ENCODE results near the gene HDAC7.

DNA sequence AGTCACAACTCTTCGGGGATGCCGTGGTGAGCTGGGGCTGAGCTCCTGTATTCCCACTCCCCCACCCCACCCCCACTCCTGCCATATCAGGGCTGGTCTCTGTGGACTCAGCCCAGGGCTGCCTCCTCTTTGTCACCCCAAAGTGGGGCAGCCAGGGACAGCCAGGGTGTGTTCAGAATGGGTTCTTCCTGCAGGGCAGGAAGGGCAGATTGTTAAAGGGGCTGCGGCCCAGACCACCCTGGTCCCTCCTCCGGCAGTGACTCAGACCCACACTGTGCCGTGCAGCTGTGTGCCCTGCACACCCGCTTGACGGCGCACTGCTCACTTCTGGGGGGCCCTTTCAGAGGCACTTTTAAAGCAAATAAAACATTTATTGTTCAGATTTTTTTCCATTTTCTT is 37.3 kb downstream of the HDAC7 start:
- TF ChIP-seq, protein P1, sequence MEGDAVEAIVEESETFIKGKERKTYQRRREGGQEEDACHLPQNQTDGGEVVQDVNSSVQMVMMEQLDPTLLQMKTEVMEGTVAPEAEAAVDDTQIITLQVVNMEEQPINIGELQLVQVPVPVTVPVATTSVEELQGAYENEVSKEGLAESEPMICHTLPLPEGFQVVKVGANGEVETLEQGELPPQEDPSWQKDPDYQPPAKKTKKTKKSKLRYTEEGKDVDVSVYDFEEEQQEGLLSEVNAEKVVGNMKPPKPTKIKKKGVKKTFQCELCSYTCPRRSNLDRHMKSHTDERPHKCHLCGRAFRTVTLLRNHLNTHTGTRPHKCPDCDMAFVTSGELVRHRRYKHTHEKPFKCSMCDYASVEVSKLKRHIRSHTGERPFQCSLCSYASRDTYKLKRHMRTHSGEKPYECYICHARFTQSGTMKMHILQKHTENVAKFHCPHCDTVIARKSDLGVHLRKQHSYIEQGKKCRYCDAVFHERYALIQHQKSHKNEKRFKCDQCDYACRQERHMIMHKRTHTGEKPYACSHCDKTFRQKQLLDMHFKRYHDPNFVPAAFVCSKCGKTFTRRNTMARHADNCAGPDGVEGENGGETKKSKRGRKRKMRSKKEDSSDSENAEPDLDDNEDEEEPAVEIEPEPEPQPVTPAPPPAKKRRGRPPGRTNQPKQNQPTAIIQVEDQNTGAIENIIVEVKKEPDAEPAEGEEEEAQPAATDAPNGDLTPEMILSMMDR (IDR thresholded peaks at IDR 0.05): no peak
- TF ChIP-seq POLR2A (IDR thresholded peaks at IDR 0.05) (no peak), POLR2AphosphoS5 (IDR thresholded peaks at IDR 0.05) (no peak), EP300 (IDR thresholded peaks at IDR 0.05) (no peak)
